GM12878 (cell line): ENCODE data around the gene E2F2. TPM values are rescaled to one million over a fixed set of nuclear protein-coding genes. Genes with fewer than 3 reads are reported as not detected.

ENCODE experiments used
- ATAC-seq: fragments of 200-7000 bp; cut with Tn5 transposase; 3 replicates; pipeline ENCODE4 v1.9.1; 2020; ENCODE audit warnings: mild to moderate bottlenecking, moderate library complexity
- BruUV-seq: library from RNA; stranded (reverse); fragments of 400-500 nt; replicated peaks from 2 replicates; lab custom pipeline; 2021; lab: Mats Ljungman, UMichigan
- CTCF ChIA-PET: fragments of 300-600 bp; sonication (Branson Sonifier 250); formaldehyde crosslinking; extraction: SDS; loops from one replicate; lab custom pipeline; 2021; ENCODE audit warnings: inconsistent platforms; lab: Yijun Ruan, JAX
- POLR2A ChIA-PET: fragments of 350-600 bp; formaldehyde crosslinking; extraction: SDS; loops from one replicate; lab custom pipeline; 2021; ENCODE audit warnings: inconsistent platforms; lab: Charles Lee
- RAD21 ChIA-PET: fragments of 300-600 bp; sonication (Branson Sonifier 250); formaldehyde crosslinking; loops from one replicate; lab custom pipeline; 2023; ENCODE audit warnings: antibody characterized with exemption; ENCODE audit not compliant: unreplicated experiment; lab: Charles Lee
- SMC1A ChIA-PET: fragments of 300-600 bp; sonication (Branson Sonifier 250); formaldehyde crosslinking; loops from one replicate; lab custom pipeline; 2023; ENCODE audit not compliant: unreplicated experiment, uncharacterized antibody; lab: Charles Lee
- DNase-seq: peaks from one replicate; pipeline ENCODE4 v3.0.0-alpha.2; 2011; ENCODE audit warnings: low read depth, low spot score
- FAIRE-seq: peaks from 3 replicates; lab custom pipeline; 2011; peaks lifted over from hg19 to GRCh38; lab: Jason Lieb, UNC
- H2AFZ ChIP-seq: 2 replicates; pipeline ENCODE4 v1.6.0; 2011; ENCODE audit warnings: low read depth, low read length, control low read depth; ENCODE audit not compliant: control insufficient read depth
- H3K27ac ChIP-seq: 2 replicates; pipeline ENCODE4 v1.5.1; 2011; ENCODE audit warnings: control low read depth; ENCODE audit not compliant: control insufficient read depth, insufficient read depth
- H3K27me3 ChIP-seq, 2 experiments: replicated peaks in 1 of 2; 2 replicates each; pipeline versions ENCODE4 v1.6.0 to v1.6.1; 2011; ENCODE audit warnings: low read length in 1 of 2; ENCODE audit not compliant: control insufficient read depth in 2 of 2, insufficient read depth in 2 of 2
- H3K36me3 ChIP-seq, 2 experiments: 2 replicates each; pipeline ENCODE4 v1.5.1; 2011; ENCODE audit warnings: low read length in 1 of 2; ENCODE audit not compliant: control insufficient read depth in 2 of 2, insufficient read depth in 2 of 2
- H3K4me1 ChIP-seq: 2 replicates; pipeline ENCODE4 v1.6.1; 2011; ENCODE audit warnings: mild to moderate bottlenecking, low read length, moderate library complexity, mixed read lengths; ENCODE audit not compliant: control insufficient read depth, insufficient read depth
- H3K4me2 ChIP-seq: 2 replicates; pipeline ENCODE4 v1.6.0; 2011; ENCODE audit warnings: control low read depth; ENCODE audit not compliant: control insufficient read depth, insufficient read depth
- H3K4me3 ChIP-seq: fragments of 200-600 bp; sonication (generic); 2 replicates; pipeline ENCODE4 v1.5.1; 2016
- H3K79me2 ChIP-seq: 2 replicates; pipeline ENCODE4 v1.6.0; 2011; ENCODE audit warnings: low read length; ENCODE audit not compliant: control insufficient read depth, insufficient read depth
- H3K9ac ChIP-seq: 2 replicates; pipeline ENCODE4 v1.8.0; 2011; ENCODE audit warnings: low read length, control low read depth, mixed read lengths; ENCODE audit not compliant: control insufficient read depth, insufficient read depth
- H3K9me3 ChIP-seq: replicated peaks from 3 replicates; pipeline ENCODE4 v1.5.1; 2011; ENCODE audit warnings: mild to moderate bottlenecking, low read length; ENCODE audit not compliant: control insufficient read depth, insufficient read depth
- H4K20me1 ChIP-seq: 2 replicates; pipeline ENCODE4 v1.6.0; 2011; ENCODE audit not compliant: control insufficient read depth, insufficient read depth
- CTCF ChIP-seq, 3 experiments: IDR thresholded peaks in 2 of 3; conservative IDR thresholded peaks in 1 of 3; 2 replicates each; pipeline ENCODE4 v1.5.1; 2011; ENCODE audit warnings: low read depth in 3 of 3, low read length in 3 of 3, mild to moderate bottlenecking in 3 of 3, control low read depth in 2 of 3, moderate library complexity in 2 of 3, inconsistent platforms in 1 of 3, mixed read lengths in 1 of 3; ENCODE audit not compliant: control insufficient read depth in 2 of 3, insufficient read depth in 1 of 3; ENCODE audit errors: extremely low read depth in 1 of 3
- GABPA ChIP-seq: IDR thresholded peaks from 2 replicates; pipeline ENCODE4 v1.6.1; 2014; ENCODE audit warnings: antibody characterized with exemption, low read depth, mild to moderate bottlenecking, inconsistent platforms
- WGBS: methylation state at CpG from one replicate; pipeline ENCODE4 v1.1.6; 2016; ENCODE audit warnings: low lambda C conversion rate; ENCODE audit not compliant: insufficient replicate concordance, insufficient coverage; ENCODE audit errors: missing lambda C conversion rate; 5-methylcytosine and 5-hydroxymethylcytosine counted together
- in situ Hi-C: fragments of 300-500 bp; cut with MboI; formaldehyde crosslinking; loops from 9 replicates; pipeline ENCODE4 v1.14.3; 2018; ENCODE audit warnings: mixed read lengths
- intact Hi-C: fragments of 100-400 bp; cut with micrococcal nuclease; formaldehyde crosslinking; loops from one replicate; pipeline ENCODE4 v1.14.2; 2022; ENCODE audit not compliant: unreplicated experiment
- polyA plus RNA-seq, 11 experiments: library from polyadenylated mRNA; depleted of rRNA in 4 of 11; unstranded in 6 of 11; stranded (reverse) in 5 of 11; fragments of >200 nt; fragmentation: Nextera tagmentation in 4 of 11; fragmentation: Illumina TruSeq in 1 of 11; extraction: Ambion mirVana in 4 of 11; extraction: Trizol in 1 of 11; gene quantifications; 1 replicate in 1 of 11; 2 replicates in 10 of 11; pipeline versions ENCODE4 v1.2.1 to v1.2.3, GENCODE V29; 2011 to 2016; ENCODE audit warnings: inconsistent platforms in 2 of 11, missing spikeins in 2 of 11, low read depth in 1 of 11
- total RNA-seq, 4 experiments: library from RNA; depleted of rRNA in 3 of 4; stranded (reverse); fragments of >200 nt in 3 of 4; fragmentation: Illumina TruSeq in 1 of 4; extraction: Trizol in 1 of 4; gene quantifications; 2 replicates each; pipeline versions ENCODE4 v1.2.1 to v1.2.3, GENCODE V29; 2013 to 2021

The E2F2 gene
- total and polyA plus RNA-seq, 10 of the 15 experiments (the other 5 are each of a cell fraction or from before 2014, with no cell fraction given), result 3.8 to 27.2 (median 14.6) TPM

- intact Hi-C loops, result no loop called here
- POLR2A ChIA-PET, result no interaction called here
- H3K27ac ChIP-seq, result no peak within 1 kb of the TSS
These were observed 47.4 kb downstream of the E2F2 start, which contains the start of gene ASAP3 for GRCh38 chr1:23483321-23484252. TSS of gene ASAP3 (minus strand) at chr1:23484179. CDS start at chr1:23484133, 46 bp downstream.

More at GRCh38 chr1:23483321-23484252, 47.4 kb downstream of the E2F2 start, which contains the start of gene ASAP3:
- H3K79me2 ChIP-seq, result no peaks in the 10 kb centered on the region
- H3K4me1 ChIP-seq, result peaks cover 15% of the 10 kb centered on the region
- in situ Hi-C loops, result no loop called here
- no TSS peak for BruUV-seq
- H3K9ac ChIP-seq, result no peak within 1 kb of the TSS
- ATAC-seq, result no peak; the same call in 1 of the 3 replicates
- TF ChIP-seq GABPA (no peak), CTCF (IDR thresholded peaks at IDR 0.05 in 2 of 3, conservative IDR thresholded peaks at IDR 0.05 in 1 of 3; ENCODE audit: control insufficient read depth in 2 of 3, extremely low read depth in 1 of 3, insufficient read depth in 1 of 3, low read depth in 3 of 3, low read length in 3 of 3) (0 out of 6 replicates have a peak, but pooled peaks of 1 of the 3 experiments have one; percentile 12)
- CTCF ChIA-PET, result interaction anchor here (0.7 to 1.0 kb wide), 2 partner anchors 14 to 188 kb away, joined by 4 to 6 read pairs; no protein-coding TSS in a partner anchor
- DNase-seq, result no peak
- no peaks in the 10 kb centered on the region; the same call in 1 of the 2 replicates for H4K20me1 ChIP-seq
- 4% methylated on average over 63 of the region's 84 CpGs for WGBS
- peak within 1 kb of the TSS; percentile 58; the same call in 1 of the 2 replicates for H3K4me3 ChIP-seq
- no peaks in the 10 kb centered on the region for H3K9me3 ChIP-seq
- RAD21 ChIA-PET, result interaction anchor here (0.7 to 1.1 kb wide), 2 partner anchors 15 to 56 kb away, joined by 3 read pairs; no protein-coding TSS in a partner anchor
- SMC1A ChIA-PET, result interaction anchor here (2.0 kb wide), 1 partner anchor 13 kb away, joined by 9 read pairs; no protein-coding TSS in a partner anchor
- no peak for FAIRE-seq
- H3K4me2 ChIP-seq, result peak within 1 kb of the TSS; percentile 66
- H3K27me3 ChIP-seq, result peaks cover 6 to 14% of the 10 kb centered on the region in 2 experiments
- peak within 1 kb of the TSS; percentile 90 for H2AFZ ChIP-seq
- H3K36me3 ChIP-seq, result no peaks in the 10 kb centered on the region
